ENCODE results near the gene PCSK6.

Gene PCSK6

GRCh38 chr15:101391431-101391830 is 98.1 kb downstream of the PCSK6 start:
- Histone ChIP-seq H2AFZ (ENCODE audit: low read length) (no peak overlapping the region), H3K9me2 (replicated peaks; ENCODE audit: low read depth, low read length) (no peaks in the 10 kb centered on the region), H3K36me3 (ENCODE audit: insufficient read depth, low read length) (no peaks in the 10 kb centered on the region)

GRCh38 chr15:101390462-101390861 is 99.0 kb downstream of the PCSK6 start:
- H3K27me3 ChIP-seq (ENCODE audit: insufficient read depth, low read length, poor library complexity, severe bottlenecking), result no peaks in the 10 kb centered on the region
- no peaks in the 10 kb centered on the region for H3F3A ChIP-seq (ENCODE audit: low read depth)
- no peaks in the 10 kb centered on the region for H4K20me1 ChIP-seq (ENCODE audit: insufficient read depth, low read length, poor library complexity, severe bottlenecking)
- no peak overlapping the region for H3K4me3 ChIP-seq (ENCODE audit: low read length, poor library complexity, severe bottlenecking)
- no peaks in the 10 kb centered on the region; the same call in 1 of the 2 replicates for H3K9me3 ChIP-seq (ENCODE audit: insufficient read depth, low read depth, low read length)
- H3K9ac ChIP-seq (ENCODE audit: low read depth, low read length, poor library complexity, severe bottlenecking), result no peak overlapping the region
- H2AFZ ChIP-seq (ENCODE audit: low read length), result no peak overlapping the region
- H3K9me2 ChIP-seq (replicated peaks; ENCODE audit: low read depth, low read length), result no peaks in the 10 kb centered on the region
- H3K79me2 ChIP-seq (ENCODE audit: insufficient read depth, low read length), result no peaks in the 10 kb centered on the region
- H3K4me2 ChIP-seq (ENCODE audit: low read depth, low read length, poor library complexity, severe bottlenecking), result no peak overlapping the region
- TF ChIP-seq EZH2phosphoT487 (IDR thresholded peaks at IDR 0.05; ENCODE audit: borderline replicate concordance) (no peak), CTCF (conservative IDR thresholded peaks at IDR 0.05; ENCODE audit: low read length) (no peak)
- H3K4me1 ChIP-seq (ENCODE audit: insufficient read depth, low read length, poor library complexity, severe bottlenecking), result no peaks in the 10 kb centered on the region
- H3K36me3 ChIP-seq (ENCODE audit: insufficient read depth, low read length), result no peaks in the 10 kb centered on the region

More at GRCh38 chr15:101391431-101391830, 98.1 kb downstream of the PCSK6 start:
- Histone ChIP-seq H3F3A (ENCODE audit: low read depth) (no peaks in the 10 kb centered on the region), H3K4me3 (ENCODE audit: low read length, poor library complexity, severe bottlenecking) (no peak overlapping the region), H4K20me1 (ENCODE audit: insufficient read depth, low read length, poor library complexity, severe bottlenecking) (no peaks in the 10 kb centered on the region), H3K9ac (ENCODE audit: low read depth, low read length, poor library complexity, severe bottlenecking) (no peak overlapping the region), H3K27me3 (ENCODE audit: insufficient read depth, low read length, poor library complexity, severe bottlenecking) (no peaks in the 10 kb centered on the region), H3K4me2 (ENCODE audit: low read depth, low read length, poor library complexity, severe bottlenecking) (no peak overlapping the region), H3K9me3 (ENCODE audit: insufficient read depth, low read depth, low read length) (no peaks in the 10 kb centered on the region; the same call in 1 of the 2 replicates), H3K4me1 (ENCODE audit: insufficient read depth, low read length, poor library complexity, severe bottlenecking) (no peaks in the 10 kb centered on the region), H3K79me2 (ENCODE audit: insufficient read depth, low read length) (no peaks in the 10 kb centered on the region)
- TF ChIP-seq EZH2phosphoT487 (IDR thresholded peaks at IDR 0.05; ENCODE audit: borderline replicate concordance) (no peak), CTCF (conservative IDR thresholded peaks at IDR 0.05; ENCODE audit: low read length) (no peak)

GRCh38 chr15:101390060-101390459 is 99.4 kb downstream of the PCSK6 start:
- TF ChIP-seq EZH2phosphoT487 (IDR thresholded peaks at IDR 0.05; ENCODE audit: borderline replicate concordance), result no peak
- TF ChIP-seq CTCF (conservative IDR thresholded peaks at IDR 0.05; ENCODE audit: low read length), result no peak
- Histone ChIP-seq H3K4me2 (ENCODE audit: low read depth, low read length, poor library complexity, severe bottlenecking) (no peak overlapping the region), H4K20me1 (ENCODE audit: insufficient read depth, low read length, poor library complexity, severe bottlenecking) (no peaks in the 10 kb centered on the region), H3K4me3 (ENCODE audit: low read length, poor library complexity, severe bottlenecking) (no peak overlapping the region), H3K36me3 (ENCODE audit: insufficient read depth, low read length) (no peaks in the 10 kb centered on the region), H3K27me3 (ENCODE audit: insufficient read depth, low read length, poor library complexity, severe bottlenecking) (no peaks in the 10 kb centered on the region), H3K4me1 (ENCODE audit: insufficient read depth, low read length, poor library complexity, severe bottlenecking) (no peaks in the 10 kb centered on the region), H3K9me3 (ENCODE audit: insufficient read depth, low read depth, low read length) (no peaks in the 10 kb centered on the region; the same call in 1 of the 2 replicates), H3K79me2 (ENCODE audit: insufficient read depth, low read length) (no peaks in the 10 kb centered on the region), H3K9me2 (replicated peaks; ENCODE audit: low read depth, low read length) (no peaks in the 10 kb centered on the region), H3F3A (ENCODE audit: low read depth) (no peaks in the 10 kb centered on the region), H3K9ac (ENCODE audit: low read depth, low read length, poor library complexity, severe bottlenecking) (no peak overlapping the region), H2AFZ (ENCODE audit: low read length) (no peak overlapping the region)
